RWPE1 (cell line): ENCODE results near the gene COL8A1.
"Not testable (repeated sequence)": the region's sequence is repeated elsewhere in the genome, so short reads cannot be mapped to it uniquely, and the experiment has no call there.

Experiments
- CTCF ChIA-PET: fragments of 350-600 bp; sonication (Branson Sonifier 250); formaldehyde crosslinking; extraction: SDS; loops from one replicate; lab custom pipeline; 2021; lab: Yijun Ruan, JAX
- POLR2A ChIA-PET: fragments of 400-600 bp; formaldehyde crosslinking; extraction: SDS; loops from one replicate; lab custom pipeline; 2020; ENCODE audit warnings: antibody characterized with exemption; ENCODE audit not compliant: low non-redundant PET; lab: Yijun Ruan, JAX
- DNase-seq: peaks from one replicate; pipeline ENCODE4 v3.0.0; 2012; ENCODE audit warnings: low spot score
- H3K27ac ChIP-seq: fragments of 450-650 bp; 2 replicates; pipeline ENCODE4 v1.5.1; 2017
- CTCF ChIP-seq: fragments of 450-650 bp; conservative IDR thresholded peaks from 2 replicates; pipeline ENCODE4 v1.5.1; 2017; ENCODE audit warnings: low read depth, mild to moderate bottlenecking

The COL8A1 gene

GRCh38 chr3:99638167-99638948, at the start of gene COL8A1:
TSS of gene COL8A1 (plus strand) at chr3:99638594. CDS start at chr3:99790683, 152,089 bp downstream.
- ChIA-PET POLR2A (no interaction called here), CTCF (interaction anchor here (0.6 to 1.6 kb wide), 5 partner anchors 8 to 151 kb away, joined by 3 to 6 read pairs (median 4); no protein-coding TSS in a partner anchor)
- no peak for TF ChIP-seq CTCF
- peak; percentile 36 for DNase-seq
- H3K27ac ChIP-seq, result peak within 1 kb of the TSS; percentile 99

GRCh38 chr3:99589168-99589567, 49.2 kb upstream of the COL8A1 start:
- CTCF ChIA-PET, DNase-seq, H3K27ac ChIP-seq, POLR2A ChIA-PET: not testable (repeated sequence)

- H3K27ac ChIP-seq, result no peak overlapping the region
- ChIA-PET POLR2A (no interaction called here), CTCF (no interaction called here)
- TF ChIP-seq CTCF, result no peak
- no peak for DNase-seq
These were observed 38.5 kb upstream of the COL8A1 start for GRCh38 chr3:99599894-99600293.

GRCh38 chr3:99601515-99601914, 36.9 kb upstream of the COL8A1 start:
- ChIA-PET POLR2A (no interaction called here), CTCF (no interaction called here)
- no peak for TF ChIP-seq CTCF
- DNase-seq, result no peak
- H3K27ac ChIP-seq, result no peak overlapping the region

- ChIA-PET CTCF (interaction anchor here (0.6 kb wide), 1 partner anchor 151 kb away, joined by 4 read pairs; no protein-coding TSS in a partner anchor), POLR2A (no interaction called here)
- no peak for TF ChIP-seq CTCF
- H3K27ac ChIP-seq, result no peak overlapping the region
- DNase-seq, result no peak
These were observed 36.2 kb upstream of the COL8A1 start for GRCh38 chr3:99602183-99602582.

- TF ChIP-seq CTCF, result no peak
- CTCF ChIA-PET, result interaction anchor here (0.7 to 1.2 kb wide), 2 partner anchors 20 to 785 kb away, joined by 3 read pairs; no protein-coding TSS in a partner anchor
- H3K27ac ChIP-seq, result no peak overlapping the region
- POLR2A ChIA-PET, result no interaction called here
- no peak for DNase-seq
These were observed 31.2 kb upstream of the COL8A1 start for GRCh38 chr3:99607151-99607550.

- TF ChIP-seq CTCF, result no peak
- H3K27ac ChIP-seq, result no peak overlapping the region
- ChIA-PET CTCF (no interaction called here), POLR2A (no interaction called here)
- no peak for DNase-seq
These were observed 23.6 kb upstream of the COL8A1 start for GRCh38 chr3:99614768-99615167.
